Measurements from ENCODE around the gene PLA2G2F.
A peak's percentile ranks its signal among the peaks of the same experiment; 100 is the strongest.

Gene PLA2G2F

GRCh38 chr1:20138961-20139550 lies at the start of gene PLA2G2F:
PLA2G2F (plus strand) TSS chr1:20139323; CDS start chr1:20139428, 105 bp downstream.
- no peak for DNase-seq

DNA sequence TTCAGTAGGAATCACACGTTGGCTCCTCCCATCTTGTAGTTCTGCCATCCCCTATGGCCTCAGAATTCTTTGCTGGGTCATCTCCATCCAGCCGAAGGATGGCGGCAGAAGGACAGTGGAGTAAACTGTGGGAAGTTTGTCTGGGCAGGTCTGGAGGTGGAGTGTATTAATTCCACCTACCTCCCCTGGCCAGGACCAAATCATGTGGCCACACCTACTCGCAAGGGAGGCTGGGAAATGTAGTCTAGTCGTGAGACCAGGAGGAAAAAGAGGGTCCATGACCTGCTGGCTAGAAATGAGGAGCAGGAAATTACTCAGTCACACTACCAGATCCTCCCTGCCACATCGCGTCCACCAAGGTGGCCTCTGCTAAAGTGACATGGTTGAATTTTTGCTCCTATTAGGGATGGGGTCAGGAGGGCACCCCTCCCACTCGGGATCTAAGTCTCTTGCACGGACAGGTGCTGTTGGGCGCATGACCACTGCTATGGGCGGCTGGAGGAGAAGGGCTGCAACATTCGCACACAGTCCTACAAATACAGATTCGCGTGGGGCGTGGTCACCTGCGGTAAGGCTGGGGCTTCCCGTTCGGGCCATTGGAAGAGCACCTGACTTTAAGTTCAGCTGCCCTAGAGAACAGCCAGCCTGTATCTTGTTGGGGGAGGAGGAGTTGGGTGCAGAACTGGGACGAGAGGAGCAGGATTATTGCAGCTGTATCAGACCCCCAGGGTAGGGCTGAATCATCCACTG lies 49.6 kb upstream of the PLA2G2F start:
- no peak for DNase-seq

- no peak for DNase-seq
Measured at GRCh38 chr1:20090119-20090518, 49.0 kb upstream of the PLA2G2F start.

DNA sequence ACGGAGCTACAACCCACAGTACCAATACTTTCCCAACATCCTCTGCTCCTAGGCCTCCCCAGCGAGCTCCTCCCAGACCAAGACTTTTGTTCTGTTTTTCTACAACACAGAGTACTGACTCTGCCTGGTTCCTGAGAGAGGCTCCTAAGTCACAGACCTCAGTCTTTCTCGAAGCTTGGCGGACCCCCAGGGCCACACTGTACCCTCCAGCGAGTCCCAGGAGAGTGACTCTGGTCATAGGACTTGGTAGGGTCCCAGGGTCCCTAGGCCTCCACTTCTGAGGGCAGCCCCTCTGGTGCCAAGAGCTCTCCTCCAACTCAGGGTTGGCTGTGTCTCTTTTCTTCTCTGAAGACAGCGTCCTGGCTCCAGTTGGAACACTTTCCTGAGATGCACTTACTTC lies 48.5 kb upstream of the PLA2G2F start:
- DNase-seq: no peak

GRCh38 chr1:20093303-20093702 lies 45.8 kb upstream of the PLA2G2F start:
- DNase-seq: no peak

DNA sequence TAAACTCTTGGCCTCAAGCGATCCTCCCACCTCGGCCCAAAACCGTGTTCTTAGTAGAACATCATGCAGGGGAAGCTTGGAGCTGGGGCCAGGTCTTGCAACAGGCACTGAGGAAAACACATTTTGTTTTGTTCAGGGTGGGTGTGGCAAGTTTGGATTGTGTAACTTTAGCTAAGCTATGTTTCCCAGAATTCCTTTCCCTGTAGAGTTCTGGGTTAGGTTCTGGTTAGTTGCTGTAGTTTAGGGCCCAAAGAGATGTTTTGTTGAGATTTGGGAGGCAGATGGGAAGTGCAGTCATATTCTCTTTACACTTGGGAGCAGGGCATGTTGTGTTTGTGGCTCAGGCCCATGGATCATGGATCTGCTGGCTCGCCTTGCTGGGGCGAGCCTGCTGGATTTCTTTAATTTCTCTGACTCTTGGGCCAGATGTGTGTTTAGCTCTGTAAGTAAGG lies 45.2 kb upstream of the PLA2G2F start:
- DNase-seq: no peak

DNA sequence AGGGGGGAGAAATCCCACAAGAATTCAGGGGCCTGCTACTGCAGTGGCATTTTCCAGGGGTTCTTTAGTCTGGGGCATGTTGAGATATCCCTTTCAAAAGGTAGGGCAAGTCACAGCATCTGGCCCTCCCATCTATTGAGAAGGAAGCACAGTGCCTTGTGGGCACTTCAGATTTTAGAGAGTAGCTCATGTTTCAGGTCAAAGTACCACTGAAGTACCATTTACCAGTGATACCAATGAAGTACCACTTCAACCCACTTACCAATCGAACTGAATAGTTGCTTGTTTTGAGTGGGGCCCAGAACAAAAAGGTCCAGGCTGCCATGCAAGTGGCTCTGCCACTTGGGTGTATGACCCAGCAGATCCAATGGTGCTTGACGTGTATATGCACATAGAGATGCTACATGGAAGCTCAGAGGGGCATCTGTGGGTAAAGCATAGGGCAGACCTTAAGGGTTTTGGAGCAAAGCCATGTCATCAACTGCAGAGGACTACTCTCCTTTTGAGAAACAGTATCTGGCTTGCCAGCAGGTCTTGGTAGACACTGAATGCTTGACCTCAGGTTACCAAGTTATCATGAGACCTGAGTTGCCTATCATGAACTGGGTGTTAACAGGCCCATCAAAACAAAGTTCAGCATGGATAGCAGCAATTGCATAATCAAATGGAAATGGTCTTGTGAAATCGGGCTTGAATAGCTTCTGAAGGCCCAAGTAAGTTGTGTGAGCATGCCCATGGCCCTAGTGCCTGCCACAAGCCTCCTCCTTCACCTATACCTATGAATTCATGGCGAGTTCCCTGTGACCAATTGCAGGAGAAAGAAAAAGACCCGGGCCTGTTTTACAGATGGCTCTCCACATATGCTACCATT lies 43.3 kb upstream of the PLA2G2F start:
- no peak for DNase-seq

- no peak for DNase-seq
Measured at GRCh38 chr1:20096840-20097447, 42.2 kb upstream of the PLA2G2F start.

GRCh38 chr1:20099533-20099932 lies 39.6 kb upstream of the PLA2G2F start:
- no peak for DNase-seq

DNA sequence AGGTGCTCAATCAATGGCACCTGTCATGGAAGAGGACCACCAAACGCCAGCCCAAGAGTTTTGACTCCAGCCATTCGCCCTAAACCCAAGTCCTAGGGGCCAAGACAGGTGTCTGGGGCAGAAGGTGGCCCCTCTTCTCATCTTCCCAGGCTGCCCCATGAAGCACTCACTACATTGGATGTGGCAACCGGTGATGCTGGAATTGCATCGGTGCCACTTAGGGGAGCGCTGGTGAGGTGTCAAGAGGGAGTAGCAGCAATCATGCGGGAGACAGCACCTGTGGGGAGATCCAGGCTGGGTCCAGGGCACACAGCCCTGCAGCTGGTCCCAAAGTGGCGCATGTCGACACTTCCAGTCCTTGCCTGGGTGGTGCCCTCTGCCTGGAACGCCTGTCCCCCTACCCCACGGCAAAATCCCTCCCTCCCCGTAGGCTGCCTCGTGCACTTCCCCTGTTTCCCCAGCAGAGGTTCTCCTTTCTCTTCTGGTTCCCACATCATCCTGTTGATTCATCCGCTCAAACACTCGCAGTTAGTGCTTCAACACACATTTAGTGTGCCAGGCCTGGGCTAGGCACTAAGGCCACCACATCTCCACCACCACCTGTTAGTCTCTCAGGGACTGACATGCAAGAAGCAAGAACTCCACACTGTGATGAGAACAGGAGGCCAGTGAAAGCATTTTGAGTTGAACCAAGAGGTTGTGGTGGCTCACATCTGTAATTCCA lies 38.3 kb upstream of the PLA2G2F start:
- DNase-seq: peak; percentile 30

- DNase-seq: no peak
Measured at GRCh38 chr1:20102875-20103274, 36.2 kb upstream of the PLA2G2F start.

DNA sequence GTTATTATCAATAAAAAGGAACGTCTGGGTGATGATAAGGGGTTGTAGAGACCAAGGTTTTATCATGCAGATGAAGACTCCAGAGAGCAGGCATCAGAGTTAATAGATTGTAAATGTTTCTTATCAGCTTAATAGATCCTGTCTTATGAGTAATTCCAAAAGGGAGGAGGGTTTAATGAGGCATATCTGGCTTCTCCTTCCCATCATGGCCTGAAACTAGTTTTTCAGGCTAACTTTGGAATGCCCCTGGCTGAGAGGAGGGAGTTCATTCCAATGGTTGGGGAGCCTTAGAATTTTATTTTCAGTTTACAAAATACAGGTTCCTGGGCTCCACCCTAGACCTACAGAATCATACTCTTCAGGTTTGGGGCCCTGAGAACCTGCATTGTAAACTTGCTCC lies 33.3 kb upstream of the PLA2G2F start:
- DNase-seq: no peak

GRCh38 chr1:20107351-20107750 lies 31.8 kb upstream of the PLA2G2F start:
- DNase-seq: no peak

- no peak for DNase-seq
Measured at GRCh38 chr1:20107796-20108195, 31.3 kb upstream of the PLA2G2F start.

DNA sequence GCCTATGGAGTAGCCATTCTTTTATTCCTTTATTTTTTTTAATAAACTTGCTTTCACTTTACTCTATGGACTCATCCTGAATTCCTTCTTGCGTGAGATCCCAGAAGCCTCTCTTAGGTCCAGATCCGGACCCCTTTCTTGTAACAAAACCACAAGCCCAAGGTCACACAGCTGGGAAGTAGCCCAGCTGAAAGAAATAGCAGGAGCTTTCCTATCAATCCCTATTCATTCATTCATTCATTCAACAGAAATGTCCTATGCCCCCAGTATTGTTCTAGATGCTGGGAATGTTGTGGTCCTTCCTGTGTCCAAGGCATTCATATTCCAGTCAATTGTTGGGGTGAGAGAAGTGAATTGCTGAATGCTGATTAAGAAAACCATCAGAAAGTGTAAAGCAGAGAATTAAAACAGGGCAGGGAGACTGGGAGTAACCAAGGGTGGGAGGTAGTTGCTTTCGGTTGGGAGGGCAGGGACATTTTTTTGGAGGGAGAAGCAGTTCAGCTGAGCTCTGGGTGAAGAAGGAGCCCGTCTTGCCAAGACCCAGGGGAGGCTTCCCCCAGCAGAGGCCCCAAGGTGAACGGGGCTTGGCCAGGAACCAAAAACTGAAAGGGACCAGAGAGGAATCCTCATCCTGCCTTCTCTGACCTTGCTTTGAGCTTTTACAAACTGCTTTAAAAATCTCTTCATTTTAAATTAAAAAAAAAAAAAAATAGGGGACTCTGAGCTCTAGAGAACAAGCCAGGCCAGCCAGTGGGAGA lies 30.6 kb upstream of the PLA2G2F start:
- DNase-seq: no peak

DNA sequence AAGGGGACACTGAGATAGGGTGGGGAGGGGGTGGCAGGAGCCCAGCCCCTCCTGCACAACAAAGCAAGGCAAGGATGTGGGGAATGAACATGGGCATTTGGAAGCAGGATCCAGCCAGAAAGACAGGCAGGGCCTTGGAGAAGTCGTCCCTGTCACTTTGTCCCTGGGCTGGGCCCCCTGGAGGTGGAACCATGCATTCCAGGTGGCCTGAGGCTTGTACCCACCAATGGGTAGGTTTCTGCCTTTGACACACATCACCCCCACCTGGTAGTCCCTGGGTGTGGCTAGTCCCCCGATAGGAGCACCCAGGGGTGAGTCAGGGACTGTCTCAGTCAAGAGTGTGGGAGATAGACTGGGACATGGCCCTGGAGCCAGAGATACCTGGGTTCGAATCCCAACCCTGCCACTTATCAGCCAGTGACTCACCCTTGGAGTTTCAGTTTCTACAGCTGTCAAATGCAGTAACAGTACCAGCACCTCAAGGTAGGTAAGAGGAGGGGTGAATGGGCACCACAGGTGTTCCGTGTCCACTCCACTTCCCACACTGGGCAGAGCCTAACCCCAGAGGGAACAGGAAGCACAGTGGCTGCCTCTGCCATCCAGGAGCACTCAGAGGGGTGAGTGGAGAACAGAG lies 29.8 kb upstream of the PLA2G2F start:
- no peak for DNase-seq

GRCh38 chr1:20110679-20111078 lies 28.4 kb upstream of the PLA2G2F start:
- DNase-seq: no peak

DNA sequence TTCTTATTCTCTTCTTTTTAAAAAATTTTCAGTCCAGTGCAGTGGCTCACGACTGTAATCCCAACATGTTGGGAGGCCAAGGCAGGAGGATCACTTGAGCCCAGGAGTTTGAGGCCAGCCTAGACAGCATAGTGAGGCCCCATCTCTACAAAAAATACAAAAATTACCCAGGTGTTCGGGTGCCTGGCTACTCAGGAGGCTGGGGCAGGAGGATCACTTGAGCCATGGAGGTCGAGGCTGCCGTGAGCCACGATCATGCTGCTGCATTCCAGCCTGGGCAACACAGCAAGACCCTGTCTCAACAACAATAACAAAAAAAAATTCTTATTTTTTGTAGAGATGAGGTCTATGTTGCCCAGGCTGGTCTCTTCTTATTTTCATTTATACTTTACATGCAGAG lies 27.7 kb upstream of the PLA2G2F start:
- no peak for DNase-seq

DNA sequence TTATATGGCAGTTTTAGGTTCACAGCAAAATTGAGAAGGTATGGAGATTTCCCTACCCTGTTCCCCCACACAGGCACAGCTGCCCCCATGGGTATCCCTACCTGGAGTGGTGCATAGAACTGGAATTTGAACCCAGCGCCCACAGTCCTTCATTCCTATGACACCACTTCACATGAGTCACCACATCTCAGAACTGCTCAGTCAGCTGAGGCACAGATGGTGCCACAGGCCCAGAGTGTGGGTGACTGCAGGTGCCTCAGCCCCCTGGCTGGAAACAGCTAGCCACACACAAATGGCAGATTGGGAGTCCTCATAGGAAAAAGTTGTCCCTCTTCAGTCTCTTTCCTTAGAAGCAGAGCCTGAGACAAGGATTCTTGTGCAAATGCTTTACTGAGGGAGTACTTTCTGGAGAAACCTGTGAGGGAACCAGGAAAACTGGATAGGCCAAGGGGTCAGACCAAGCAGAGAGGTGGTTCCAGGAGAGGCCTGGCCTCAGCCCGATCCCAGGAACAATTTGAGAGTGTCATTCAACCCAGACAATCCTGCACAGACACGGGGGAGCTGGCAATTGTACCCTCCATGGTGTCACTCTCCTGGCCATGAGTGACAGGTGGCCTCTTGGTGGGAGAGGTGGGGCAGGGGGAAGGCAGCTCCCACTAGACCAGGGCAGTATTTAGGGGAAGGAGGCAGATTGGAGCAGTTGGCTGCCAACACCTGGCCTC lies 26.7 kb upstream of the PLA2G2F start:
- no peak for DNase-seq

DNA sequence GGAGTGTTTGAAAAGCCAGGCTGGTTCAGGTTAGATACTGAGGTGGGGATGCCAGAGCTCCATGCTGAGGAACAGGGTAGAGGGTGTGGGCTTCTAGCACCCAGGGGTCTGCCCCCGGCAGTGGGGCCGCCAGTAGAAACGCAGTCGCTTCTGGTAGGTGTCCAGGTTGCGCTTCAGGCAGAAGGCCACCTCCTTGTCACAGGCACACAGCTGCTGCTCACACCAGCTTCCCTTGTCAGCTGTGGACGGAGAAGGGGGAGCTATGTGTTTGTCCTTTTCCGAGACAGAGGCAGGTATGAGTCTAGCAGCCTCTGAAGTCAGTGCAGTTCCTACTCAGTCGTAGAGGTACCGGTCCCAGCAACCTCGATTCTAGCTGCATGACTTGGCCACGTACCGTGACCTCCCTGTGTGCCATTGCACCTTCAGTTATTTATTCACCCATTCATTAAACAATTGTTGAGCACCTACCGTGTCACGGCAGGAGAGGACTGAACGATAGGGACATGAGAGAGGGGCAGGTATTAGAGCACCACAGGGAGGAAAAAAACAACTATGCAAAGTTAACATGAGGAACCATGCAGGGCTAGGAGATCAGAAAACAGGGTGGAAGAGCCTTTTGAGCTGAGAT lies 25.0 kb upstream of the PLA2G2F start:
- DNase-seq: no peak

All from CD4-positive, alpha-beta T cell treated with Interleukin-17A for 1 hour (primary cell).